ENCODE data around the gene OR4P4. TPM values are rescaled to one million over a fixed set of nuclear protein-coding genes. Genes with fewer than 3 reads are reported as not detected.

The OR4P4 gene
- total and polyA plus RNA-seq, 2 donors (not counting 3 experiments of a cell fraction or from before 2014, with no cell fraction given), result not detected

DNA sequence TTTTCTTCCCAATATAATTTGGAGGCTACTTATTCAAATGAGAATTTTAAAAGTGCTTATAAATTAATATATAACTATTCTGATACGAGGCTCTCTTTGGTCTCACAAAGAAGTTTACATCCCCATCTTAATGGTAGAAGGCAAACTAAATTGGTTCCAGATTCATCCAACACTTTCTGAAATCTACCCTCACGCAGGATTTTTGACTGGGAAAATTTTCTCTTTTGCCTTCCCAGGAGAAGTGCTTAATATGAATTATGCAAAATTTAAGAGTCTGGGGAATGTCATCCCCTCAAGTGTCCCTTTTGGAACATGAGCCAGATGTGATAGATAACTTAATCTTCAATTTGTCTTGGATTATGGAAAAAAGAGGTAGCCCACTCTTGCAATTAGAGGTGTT lies 27.4 kb upstream of the OR4P4 start, which contains the start of gene OR4C11:
TSS of gene OR4C11 (minus strand) at position 101 of the 400 bp plus-strand sequence. CDS start 3,272 bp downstream, outside the sequence.
- POLR2A ChIA-PET, result no interaction called here
- no peak within 1 kb of the TSS for H2AFZ ChIP-seq (ENCODE audit: low read depth, low read length)
- BruUV-seq (replicated peaks), result no TSS peak

More for the DNA sequence above, 27.4 kb upstream of the OR4P4 start, which contains the start of gene OR4C11:
- Histone ChIP-seq H3K4me3 (replicated peaks in 1 of 3; ENCODE audit: insufficient read depth in 1 of 3, low read depth in 1 of 3, low read length in 3 of 3) (no peak within 1 kb of the TSS), H3K9ac (replicated peaks; ENCODE audit: extremely low read depth, insufficient read depth, low read length) (no peak within 1 kb of the TSS), H3K4me2 (ENCODE audit: insufficient read depth, low read length) (no peak within 1 kb of the TSS), H3K79me2 (ENCODE audit: control insufficient read depth, insufficient read depth, low read length) (no peaks in the 10 kb centered on the region), H3K27ac (ENCODE audit: insufficient read depth, low read depth, low read length) (no peak within 1 kb of the TSS), H3K9me3 (replicated peaks; ENCODE audit: control insufficient read depth, insufficient read depth, low read length) (no peaks in the 10 kb centered on the region), H4K20me1 (replicated peaks; ENCODE audit: control insufficient read depth, extremely low read depth, insufficient read depth, low read length) (no peaks in the 10 kb centered on the region), H3K9me1 (replicated peaks; ENCODE audit: control insufficient read depth, extremely low read depth, insufficient read depth, low read length) (no peaks in the 10 kb centered on the region), H3K4me1 (ENCODE audit: control insufficient read depth, extremely low read depth, insufficient read depth, low read length) (no peaks in the 10 kb centered on the region), H3K36me3 (ENCODE audit: control insufficient read depth in 2 of 2, extremely low read depth in 1 of 2, insufficient read depth in 2 of 2, low read length in 2 of 2) (no peaks in the 10 kb centered on the region), H3K27me3 (ENCODE audit: control insufficient read depth in 2 of 2, insufficient read depth in 2 of 2, low read length in 2 of 2) (no peaks in the 10 kb centered on the region)
- TF ChIP-seq EZH2 (IDR thresholded peaks at IDR 0.05; ENCODE audit: borderline replicate concordance, low read depth, low read length, severe bottlenecking) (no peak), GATA2 (IDR thresholded peaks at IDR 0.05; ENCODE audit: insufficient read depth, insufficient read length, low read depth, low read length) (no peak), MYC (IDR thresholded peaks at IDR 0.05; ENCODE audit: low read depth, low read length) (no peak), POLR2AphosphoS5 (IDR thresholded peaks at IDR 0.05; ENCODE audit: insufficient read depth, low read depth, low read length) (no peak), POLR2A (IDR thresholded peaks at IDR 0.05; ENCODE audit: low read depth, low read length) (no peak), JUN (IDR thresholded peaks at IDR 0.05; ENCODE audit: borderline replicate concordance, insufficient read depth, insufficient read length, low read depth) (no peak), FOS (IDR thresholded peaks at IDR 0.05; ENCODE audit: borderline replicate concordance, insufficient read depth, low read length) (no peak)
- TF ChIP-seq, protein P1, sequence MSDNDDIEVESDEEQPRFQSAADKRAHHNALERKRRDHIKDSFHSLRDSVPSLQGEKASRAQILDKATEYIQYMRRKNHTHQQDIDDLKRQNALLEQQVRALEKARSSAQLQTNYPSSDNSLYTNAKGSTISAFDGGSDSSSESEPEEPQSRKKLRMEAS (IDR thresholded peaks at IDR 0.05; ENCODE audit: insufficient read depth, insufficient read length), result no peak
- TF ChIP-seq, protein P2, sequence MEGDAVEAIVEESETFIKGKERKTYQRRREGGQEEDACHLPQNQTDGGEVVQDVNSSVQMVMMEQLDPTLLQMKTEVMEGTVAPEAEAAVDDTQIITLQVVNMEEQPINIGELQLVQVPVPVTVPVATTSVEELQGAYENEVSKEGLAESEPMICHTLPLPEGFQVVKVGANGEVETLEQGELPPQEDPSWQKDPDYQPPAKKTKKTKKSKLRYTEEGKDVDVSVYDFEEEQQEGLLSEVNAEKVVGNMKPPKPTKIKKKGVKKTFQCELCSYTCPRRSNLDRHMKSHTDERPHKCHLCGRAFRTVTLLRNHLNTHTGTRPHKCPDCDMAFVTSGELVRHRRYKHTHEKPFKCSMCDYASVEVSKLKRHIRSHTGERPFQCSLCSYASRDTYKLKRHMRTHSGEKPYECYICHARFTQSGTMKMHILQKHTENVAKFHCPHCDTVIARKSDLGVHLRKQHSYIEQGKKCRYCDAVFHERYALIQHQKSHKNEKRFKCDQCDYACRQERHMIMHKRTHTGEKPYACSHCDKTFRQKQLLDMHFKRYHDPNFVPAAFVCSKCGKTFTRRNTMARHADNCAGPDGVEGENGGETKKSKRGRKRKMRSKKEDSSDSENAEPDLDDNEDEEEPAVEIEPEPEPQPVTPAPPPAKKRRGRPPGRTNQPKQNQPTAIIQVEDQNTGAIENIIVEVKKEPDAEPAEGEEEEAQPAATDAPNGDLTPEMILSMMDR (IDR thresholded peaks at IDR 0.05; ENCODE audit: extremely low read depth in 1 of 2, insufficient read depth in 1 of 2, low read depth in 1 of 2, low read length in 2 of 2), result no peak
- CTCF ChIA-PET, result no interaction called here
- dilution Hi-C loops (cut with MboI; ENCODE audit: extremely low pct_ligation_motif_present, low sequenced_read_pairs) (no loop called here), intact Hi-C loops (cut with micrococcal nuclease) (no loop called here)
- DNase-seq (ENCODE audit: low read depth, low spot score) (no peak), FAIRE-seq (no peak)

All from endothelial cell of umbilical vein (primary cell).